Choroid plexus epithelial cell (primary cell): ENCODE results near the gene KCTD21.

Experiments used
- DNase-seq: peaks from one replicate; pipeline ENCODE4 v3.0.0-alpha.2; 2010; ENCODE audit warnings: low read depth
- H3K4me3 ChIP-seq: 2 replicates; pipeline ENCODE4 v1.5.1; 2011; ENCODE audit warnings: low read depth, mild to moderate bottlenecking, control low read depth, low read length, moderate library complexity
- CTCF ChIP-seq: conservative IDR thresholded peaks from 2 replicates; pipeline ENCODE4 v1.5.1; 2011; ENCODE audit warnings: low read depth, mild to moderate bottlenecking, control low read depth, inconsistent platforms, low read length, moderate library complexity

The KCTD21 gene

GRCh38 chr11:78229106-78229505 lies 40.7 kb upstream of the KCTD21 start:
- DNase-seq: no peak
- no peak overlapping the region for H3K4me3 ChIP-seq
- no peak for TF ChIP-seq CTCF

- peak; percentile 79 for DNase-seq
- H3K4me3 ChIP-seq: no peak overlapping the region
- TF ChIP-seq CTCF: peak; percentile 75
These were observed 40.0 kb upstream of the KCTD21 start for GRCh38 chr11:78228467-78228866.

- no peak for TF ChIP-seq CTCF
- no peak overlapping the region for H3K4me3 ChIP-seq
- DNase-seq: no peak
These were observed 39.5 kb upstream of the KCTD21 start for GRCh38 chr11:78227921-78228320.

DNA sequence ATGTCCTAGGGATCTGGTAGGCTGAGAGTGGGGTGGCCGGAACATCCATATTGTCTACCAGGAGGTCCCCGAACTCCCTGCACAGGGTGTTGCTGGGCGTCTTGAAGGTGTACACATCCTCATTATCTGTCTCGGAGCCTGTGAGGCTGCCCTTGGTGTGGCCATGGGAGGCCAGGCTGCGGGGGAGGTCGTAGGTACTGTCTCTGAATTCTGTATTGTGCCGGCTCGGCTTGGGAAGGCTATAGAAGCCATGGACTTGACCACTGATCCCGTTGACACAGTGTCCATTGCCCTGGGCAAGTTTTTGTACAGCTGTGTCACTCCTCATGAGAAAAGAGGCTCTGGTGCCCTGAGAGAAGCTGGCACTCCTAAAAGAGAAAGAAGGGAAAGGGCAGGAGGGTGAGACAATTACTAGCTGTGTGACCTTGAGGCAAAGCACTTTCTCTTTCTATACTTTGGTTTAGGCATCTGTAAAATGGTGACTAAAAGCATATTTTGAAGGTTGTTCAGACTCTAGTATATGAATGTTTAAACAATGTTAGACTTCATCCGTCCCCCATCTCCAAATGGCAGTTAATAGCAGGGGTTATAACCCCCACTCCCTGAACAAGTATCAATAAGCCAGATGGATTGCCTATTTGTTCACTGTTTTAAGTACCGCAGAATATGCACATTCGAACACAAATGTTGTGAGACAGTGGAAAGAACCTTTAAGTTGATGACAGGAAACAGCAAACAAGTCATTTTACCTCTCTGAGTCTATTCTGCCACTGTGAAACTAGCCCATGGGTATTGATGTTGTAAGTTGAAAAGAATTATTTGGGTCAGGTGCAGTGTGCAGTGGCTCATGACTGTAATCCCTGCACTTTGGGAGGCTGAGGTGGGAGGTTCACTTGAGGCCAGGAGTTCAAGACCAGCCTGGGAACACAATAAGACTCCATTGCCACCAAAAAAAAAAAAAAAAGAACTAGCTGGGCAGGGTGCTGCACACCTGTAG lies 38.6 kb upstream of the KCTD21 start:
- TF ChIP-seq CTCF: no peak
- DNase-seq: no peak
- H3K4me3 ChIP-seq: no peak overlapping the region

DNA sequence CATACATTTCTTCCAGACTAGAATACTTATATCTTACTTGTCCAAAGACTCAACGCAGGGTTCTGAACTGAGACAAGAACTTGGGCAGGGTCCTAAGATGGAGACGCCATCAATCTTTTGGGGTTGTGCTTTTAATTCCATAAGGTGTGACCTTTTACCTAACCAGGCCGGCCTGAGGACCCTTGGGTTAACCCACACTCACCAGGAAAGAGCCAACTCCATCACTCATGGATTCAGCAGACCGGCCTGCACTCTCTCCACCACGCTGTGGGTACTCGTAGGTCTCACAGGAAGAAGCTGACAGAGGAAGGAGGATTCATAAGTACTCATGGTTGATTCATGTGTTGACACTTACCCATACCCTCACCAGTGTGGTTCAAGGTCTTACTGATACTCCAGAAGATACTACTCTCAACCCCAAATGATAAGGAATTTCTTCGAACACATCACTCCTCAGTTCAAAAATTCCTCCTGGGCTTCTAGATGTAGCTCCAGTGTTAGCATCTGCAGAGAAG lies 36.5 kb upstream of the KCTD21 start:
- TF ChIP-seq CTCF: no peak

GRCh38 chr11:78224506-78224905 lies 36.1 kb upstream of the KCTD21 start:
- TF ChIP-seq CTCF: no peak
- DNase-seq: no peak
- no peak overlapping the region for H3K4me3 ChIP-seq

More for the DNA sequence above, 36.5 kb upstream of the KCTD21 start:
- H3K4me3 ChIP-seq: no peak overlapping the region
- DNase-seq: no peak
